ENCODE measurements around the gene NRP2. TPM values are rescaled to one million over a fixed set of nuclear protein-coding genes. Genes with fewer than 3 reads are reported as not detected.

The NRP2 gene
- total RNA-seq, 2 donors from 2014 or later: 69.7 to 92.4 TPM

GRCh38 chr2:205802065-205802464, 119.8 kb downstream of the NRP2 start:
- DNase-seq: no peak
- no peaks in the 10 kb centered on the region for H3K27me3 Mint-ChIP-seq (ENCODE audit: insufficient read depth)
- TF ChIP-seq CTCF (conservative IDR thresholded peaks at IDR 0.05): no peak
- no peak overlapping the region for H3K27ac ChIP-seq (ENCODE audit: low read depth, low read length)
- H3K9me3 Mint-ChIP-seq: peaks cover 25% of the 10 kb centered on the region
- H3K4me3 ChIP-seq (ENCODE audit: low read length): no peak overlapping the region
- peaks cover 17% of the 10 kb centered on the region for H3K4me1 Mint-ChIP-seq
- WGBS, 2 experiments (ENCODE audit: insufficient coverage in 1 of 2, insufficient read length in 1 of 2): 89% methylated on average over 5 to 7 of the region's 7 CpGs
- no peaks in the 10 kb centered on the region for H3K4me1 ChIP-seq (ENCODE audit: control insufficient read depth, insufficient read depth, low read length)
- no peaks in the 10 kb centered on the region for H3K27me3 ChIP-seq (ENCODE audit: control insufficient read depth, insufficient read depth, low read length, poor library complexity, severe bottlenecking)
- H3K4me3 Mint-ChIP-seq: no peak overlapping the region
- H3K9me3 ChIP-seq (ENCODE audit: control insufficient read depth, low read length): peaks cover 21% of the 10 kb centered on the region
- H3K9ac ChIP-seq (ENCODE audit: extremely low read depth, low read length, poor library complexity, severe bottlenecking): no peak overlapping the region
- H3K36me3 ChIP-seq (ENCODE audit: control insufficient read depth, insufficient read depth, low read length): peaks cover 6% of the 10 kb centered on the region
- peaks cover 27% of the 10 kb centered on the region for H3K36me3 Mint-ChIP-seq (ENCODE audit: low read depth)
- H3K27ac Mint-ChIP-seq: no peak overlapping the region

- H3K4me1 ChIP-seq (ENCODE audit: control insufficient read depth, insufficient read depth, low read length): no peaks in the 10 kb centered on the region
- H3K4me3 ChIP-seq (ENCODE audit: low read length): no peak overlapping the region
- no peak for DNase-seq
- Mint-ChIP-seq H3K4me3 (no peak overlapping the region), H3K36me3 (ENCODE audit: low read depth) (peaks cover 18% of the 10 kb centered on the region), H3K27me3 (ENCODE audit: insufficient read depth) (no peaks in the 10 kb centered on the region), H3K27ac (no peak overlapping the region), H3K4me1 (peaks cover 21% of the 10 kb centered on the region), H3K9me3 (peaks cover 20% of the 10 kb centered on the region)
- TF ChIP-seq CTCF (conservative IDR thresholded peaks at IDR 0.05): no peak
- H3K27ac ChIP-seq (ENCODE audit: low read depth, low read length): no peak overlapping the region
- H3K27me3 ChIP-seq (ENCODE audit: control insufficient read depth, insufficient read depth, low read length, poor library complexity, severe bottlenecking): no peaks in the 10 kb centered on the region
- WGBS, 2 experiments (ENCODE audit: insufficient coverage in 1 of 2, insufficient read length in 1 of 2): 91 to 96% methylated on average over 6 of the region's 6 CpGs
- H3K36me3 ChIP-seq (ENCODE audit: control insufficient read depth, insufficient read depth, low read length): no peaks in the 10 kb centered on the region
- H3K9ac ChIP-seq (ENCODE audit: extremely low read depth, low read length, poor library complexity, severe bottlenecking): no peak overlapping the region
- H3K9me3 ChIP-seq (ENCODE audit: control insufficient read depth, low read length): peaks cover 14% of the 10 kb centered on the region
Measured at GRCh38 chr2:205802941-205803340, 120.6 kb downstream of the NRP2 start.

- no peaks in the 10 kb centered on the region for H3K4me1 ChIP-seq (ENCODE audit: control insufficient read depth, insufficient read depth, low read length)
- peaks cover 13% of the 10 kb centered on the region for H3K36me3 Mint-ChIP-seq (ENCODE audit: low read depth)
- H3K36me3 ChIP-seq (ENCODE audit: control insufficient read depth, insufficient read depth, low read length): no peaks in the 10 kb centered on the region
- 96% methylated on average over 1 of the region's 1 CpG; no CpG with 5 or more reads in 1 of the 2 experiments for WGBS, 2 experiments (ENCODE audit: insufficient coverage in 1 of 2, insufficient read length in 1 of 2)
- peaks cover 8% of the 10 kb centered on the region for H3K9me3 ChIP-seq (ENCODE audit: control insufficient read depth, low read length)
- no peaks in the 10 kb centered on the region for H3K27me3 Mint-ChIP-seq (ENCODE audit: insufficient read depth)
- H3K4me3 Mint-ChIP-seq: no peak overlapping the region
- no peaks in the 10 kb centered on the region for H3K27me3 ChIP-seq (ENCODE audit: control insufficient read depth, insufficient read depth, low read length, poor library complexity, severe bottlenecking)
- DNase-seq: no peak
- H3K27ac ChIP-seq (ENCODE audit: low read depth, low read length): no peak overlapping the region
- TF ChIP-seq CTCF (conservative IDR thresholded peaks at IDR 0.05): no peak
- H3K27ac Mint-ChIP-seq: no peak overlapping the region
- peaks cover 14% of the 10 kb centered on the region for H3K9me3 Mint-ChIP-seq
- H3K9ac ChIP-seq (ENCODE audit: extremely low read depth, low read length, poor library complexity, severe bottlenecking): no peak overlapping the region
- H3K4me3 ChIP-seq (ENCODE audit: low read length): no peak overlapping the region
- H3K4me1 Mint-ChIP-seq: peaks cover 21% of the 10 kb centered on the region
Measured at GRCh38 chr2:205803500-205803899, 121.2 kb downstream of the NRP2 start.

Measured in endodermal cell (in vitro differentiated cells).